Measurements from ENCODE around the gene SND1.

GRCh38 chr7:127943541-127944521, 291.8 kb downstream of the SND1 start:
- TF ChIP-seq EZH2phosphoT487 (conservative IDR thresholded peaks at IDR 0.05; ENCODE audit: low read length), result no peak
- TF ChIP-seq, protein P1, sequence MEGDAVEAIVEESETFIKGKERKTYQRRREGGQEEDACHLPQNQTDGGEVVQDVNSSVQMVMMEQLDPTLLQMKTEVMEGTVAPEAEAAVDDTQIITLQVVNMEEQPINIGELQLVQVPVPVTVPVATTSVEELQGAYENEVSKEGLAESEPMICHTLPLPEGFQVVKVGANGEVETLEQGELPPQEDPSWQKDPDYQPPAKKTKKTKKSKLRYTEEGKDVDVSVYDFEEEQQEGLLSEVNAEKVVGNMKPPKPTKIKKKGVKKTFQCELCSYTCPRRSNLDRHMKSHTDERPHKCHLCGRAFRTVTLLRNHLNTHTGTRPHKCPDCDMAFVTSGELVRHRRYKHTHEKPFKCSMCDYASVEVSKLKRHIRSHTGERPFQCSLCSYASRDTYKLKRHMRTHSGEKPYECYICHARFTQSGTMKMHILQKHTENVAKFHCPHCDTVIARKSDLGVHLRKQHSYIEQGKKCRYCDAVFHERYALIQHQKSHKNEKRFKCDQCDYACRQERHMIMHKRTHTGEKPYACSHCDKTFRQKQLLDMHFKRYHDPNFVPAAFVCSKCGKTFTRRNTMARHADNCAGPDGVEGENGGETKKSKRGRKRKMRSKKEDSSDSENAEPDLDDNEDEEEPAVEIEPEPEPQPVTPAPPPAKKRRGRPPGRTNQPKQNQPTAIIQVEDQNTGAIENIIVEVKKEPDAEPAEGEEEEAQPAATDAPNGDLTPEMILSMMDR (IDR thresholded peaks at IDR 0.05; ENCODE audit: insufficient read depth, low read length, poor library complexity, severe bottlenecking), result no peak

Measured in SU-DHL-6 (cell line).